Measurements from ENCODE around the gene STPG4. TPM values are rescaled to one million over a fixed set of nuclear protein-coding genes. Genes with fewer than 3 reads are reported as not detected.

The STPG4 gene
- total RNA-seq, 1 donor from 2014 or later = 0.64 TPM

DNA sequence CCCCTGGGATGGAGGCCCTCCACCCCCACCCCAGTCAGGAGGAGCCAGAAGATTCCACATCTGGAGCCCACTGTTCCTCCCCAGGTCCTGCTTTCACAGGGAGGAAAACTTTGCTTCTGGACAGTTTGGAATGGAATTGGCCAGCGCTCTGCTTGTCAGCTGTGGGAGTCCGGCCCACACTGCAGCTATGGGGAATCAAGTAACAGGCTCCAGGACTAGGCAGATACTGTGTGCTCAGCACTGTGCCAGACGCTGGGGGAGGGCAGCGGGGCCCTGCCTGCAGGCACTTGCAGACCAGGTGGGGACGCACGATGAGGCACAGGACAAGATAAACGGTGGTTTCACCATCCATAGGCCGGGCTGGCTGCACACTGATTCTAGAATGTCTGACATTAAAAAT, 114.0 kb downstream of the STPG4 start:
- H3K4me3 ChIP-seq (ENCODE audit: insufficient read depth, low read depth, low read length) = no peak overlapping the region
- no peak overlapping the region for H3K27ac ChIP-seq (ENCODE audit: low read depth, low read length)
- peaks cover 38% of the 10 kb centered on the region for H3K4me1 ChIP-seq (ENCODE audit: insufficient read depth, low read length)
- H3K9me3 ChIP-seq (ENCODE audit: insufficient read depth, low read depth, low read length) = no peaks in the 10 kb centered on the region
- Mint-ChIP-seq H3K9me3 (ENCODE audit: unreplicated experiment) (no peaks in the 10 kb centered on the region), H3K27ac (ENCODE audit: unreplicated experiment) (peak overlapping the region; percentile 41), H3K4me3 (ENCODE audit: unreplicated experiment) (no peak overlapping the region), H3K36me3 (ENCODE audit: low read depth, unreplicated experiment) (peaks cover 17% of the 10 kb centered on the region), H3K27me3 (ENCODE audit: low read depth, unreplicated experiment) (no peaks in the 10 kb centered on the region), H3K4me1 (ENCODE audit: low read depth, unreplicated experiment) (peaks cover 48% of the 10 kb centered on the region)
- no peak for FAIRE-seq
- H3K27me3 ChIP-seq (ENCODE audit: insufficient read depth, low read length) = no peaks in the 10 kb centered on the region
- H3K9ac ChIP-seq (ENCODE audit: low read length) = no peak overlapping the region
- H2AFZ ChIP-seq (ENCODE audit: low read depth, low read length) = no peak overlapping the region
- TF ChIP-seq, protein P1, sequence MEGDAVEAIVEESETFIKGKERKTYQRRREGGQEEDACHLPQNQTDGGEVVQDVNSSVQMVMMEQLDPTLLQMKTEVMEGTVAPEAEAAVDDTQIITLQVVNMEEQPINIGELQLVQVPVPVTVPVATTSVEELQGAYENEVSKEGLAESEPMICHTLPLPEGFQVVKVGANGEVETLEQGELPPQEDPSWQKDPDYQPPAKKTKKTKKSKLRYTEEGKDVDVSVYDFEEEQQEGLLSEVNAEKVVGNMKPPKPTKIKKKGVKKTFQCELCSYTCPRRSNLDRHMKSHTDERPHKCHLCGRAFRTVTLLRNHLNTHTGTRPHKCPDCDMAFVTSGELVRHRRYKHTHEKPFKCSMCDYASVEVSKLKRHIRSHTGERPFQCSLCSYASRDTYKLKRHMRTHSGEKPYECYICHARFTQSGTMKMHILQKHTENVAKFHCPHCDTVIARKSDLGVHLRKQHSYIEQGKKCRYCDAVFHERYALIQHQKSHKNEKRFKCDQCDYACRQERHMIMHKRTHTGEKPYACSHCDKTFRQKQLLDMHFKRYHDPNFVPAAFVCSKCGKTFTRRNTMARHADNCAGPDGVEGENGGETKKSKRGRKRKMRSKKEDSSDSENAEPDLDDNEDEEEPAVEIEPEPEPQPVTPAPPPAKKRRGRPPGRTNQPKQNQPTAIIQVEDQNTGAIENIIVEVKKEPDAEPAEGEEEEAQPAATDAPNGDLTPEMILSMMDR (IDR thresholded peaks at IDR 0.05; ENCODE audit: insufficient read depth, low read depth, low read length) = no peak
- no peak for TF ChIP-seq EZH2 (IDR thresholded peaks at IDR 0.05; ENCODE audit: insufficient read depth, low read length)
- no peaks in the 10 kb centered on the region for H3K79me2 ChIP-seq (ENCODE audit: insufficient read depth, low read length)
- H3K36me3 ChIP-seq (ENCODE audit: insufficient read depth, low read length) = peaks cover 12% of the 10 kb centered on the region
- no peak overlapping the region for H3K4me2 ChIP-seq (ENCODE audit: low read length)
- H4K20me1 ChIP-seq (ENCODE audit: insufficient read depth, low read length) = no peaks in the 10 kb centered on the region
- DNase-seq (ENCODE audit: low read depth) = no peak

DNA sequence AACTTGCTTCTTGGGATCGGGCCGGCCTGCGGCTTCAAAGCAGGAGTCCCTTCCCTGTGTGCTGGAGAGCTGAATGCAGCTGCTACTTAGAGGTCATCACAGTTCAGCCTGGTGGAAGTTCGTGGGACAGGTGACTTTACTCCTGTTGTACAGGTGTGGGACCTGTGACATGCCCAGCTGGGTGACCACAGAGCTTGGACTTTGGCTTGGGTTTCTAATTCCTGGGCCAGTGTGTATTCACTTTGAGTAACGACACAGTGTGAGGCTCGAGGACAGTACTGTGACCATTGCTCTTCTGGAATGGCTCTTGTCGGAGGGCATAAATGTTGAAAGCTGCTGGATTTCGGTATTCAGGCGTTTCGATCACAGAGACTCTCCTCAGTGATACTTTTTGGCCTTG, 114.5 kb downstream of the STPG4 start:
- Mint-ChIP-seq H3K4me1 (ENCODE audit: low read depth, unreplicated experiment) (peaks cover 50% of the 10 kb centered on the region), H3K4me3 (ENCODE audit: unreplicated experiment) (no peak overlapping the region), H3K27me3 (ENCODE audit: low read depth, unreplicated experiment) (no peaks in the 10 kb centered on the region), H3K36me3 (ENCODE audit: low read depth, unreplicated experiment) (peaks cover 14% of the 10 kb centered on the region), H3K27ac (ENCODE audit: unreplicated experiment) (peak overlapping the region; percentile 41), H3K9me3 (ENCODE audit: unreplicated experiment) (no peaks in the 10 kb centered on the region)
- H3K27me3 ChIP-seq (ENCODE audit: insufficient read depth, low read length) = no peaks in the 10 kb centered on the region
- no peaks in the 10 kb centered on the region for H3K9me3 ChIP-seq (ENCODE audit: insufficient read depth, low read depth, low read length)
- H3K27ac ChIP-seq (ENCODE audit: low read depth, low read length) = no peak overlapping the region
- DNase-seq (ENCODE audit: low read depth) (no peak), FAIRE-seq (no peak)
- H4K20me1 ChIP-seq (ENCODE audit: insufficient read depth, low read length) = no peaks in the 10 kb centered on the region
- H3K36me3 ChIP-seq (ENCODE audit: insufficient read depth, low read length) = peaks cover 9% of the 10 kb centered on the region
- H3K79me2 ChIP-seq (ENCODE audit: insufficient read depth, low read length) = no peaks in the 10 kb centered on the region
- no peak overlapping the region for H3K4me3 ChIP-seq (ENCODE audit: insufficient read depth, low read depth, low read length)
- no peak for TF ChIP-seq EZH2 (IDR thresholded peaks at IDR 0.05; ENCODE audit: insufficient read depth, low read length)
- TF ChIP-seq, protein P1 (IDR thresholded peaks at IDR 0.05; ENCODE audit: insufficient read depth, low read depth, low read length) = no peak
- peaks cover 40% of the 10 kb centered on the region for H3K4me1 ChIP-seq (ENCODE audit: insufficient read depth, low read length)
- H2AFZ ChIP-seq (ENCODE audit: low read depth, low read length) = no peak overlapping the region
- no peak overlapping the region for H3K9ac ChIP-seq (ENCODE audit: low read length)
- no peak overlapping the region for H3K4me2 ChIP-seq (ENCODE audit: low read length)

DNA sequence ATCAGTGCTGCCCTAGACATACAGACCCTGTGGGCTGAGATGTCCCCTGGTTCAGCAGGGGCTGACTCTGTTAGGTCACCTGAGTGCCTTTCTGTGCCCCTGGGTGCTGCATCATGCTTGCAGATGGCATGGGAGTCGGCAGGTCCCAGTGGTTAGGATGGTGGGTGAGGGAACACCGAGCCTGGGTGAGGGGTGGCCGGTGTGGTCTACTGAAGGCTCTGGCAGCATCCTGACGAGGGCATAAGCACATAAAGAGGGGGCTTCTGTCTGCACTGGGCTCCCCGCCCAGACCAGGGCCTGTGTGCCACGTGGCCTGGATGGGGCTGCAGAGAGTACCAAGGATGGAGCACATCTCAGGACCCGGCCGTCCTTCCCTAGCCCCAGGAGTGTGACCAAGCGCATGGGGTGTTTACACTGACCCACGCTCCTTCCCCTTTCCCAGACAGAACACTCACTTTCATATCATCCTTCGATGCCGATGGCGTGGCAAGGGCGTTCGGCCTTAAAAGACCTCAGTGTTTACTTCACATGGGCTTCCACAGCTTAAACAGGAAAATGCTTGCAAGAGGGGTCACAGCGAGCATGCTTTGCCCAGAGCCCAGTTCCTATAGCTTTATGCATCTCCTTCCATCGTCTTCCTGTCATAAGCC, 115.1 kb downstream of the STPG4 start:
- Mint-ChIP-seq H3K27ac (ENCODE audit: unreplicated experiment) (no peak overlapping the region), H3K4me3 (ENCODE audit: unreplicated experiment) (no peak overlapping the region), H3K9me3 (ENCODE audit: unreplicated experiment) (no peaks in the 10 kb centered on the region), H3K27me3 (ENCODE audit: low read depth, unreplicated experiment) (no peaks in the 10 kb centered on the region), H3K36me3 (ENCODE audit: low read depth, unreplicated experiment) (peaks cover 9% of the 10 kb centered on the region), H3K4me1 (ENCODE audit: low read depth, unreplicated experiment) (peaks cover 55% of the 10 kb centered on the region)
- H3K36me3 ChIP-seq (ENCODE audit: insufficient read depth, low read length) = peaks cover 7% of the 10 kb centered on the region
- FAIRE-seq (no peak), DNase-seq (ENCODE audit: low read depth) (no peak)
- H4K20me1 ChIP-seq (ENCODE audit: insufficient read depth, low read length) = no peaks in the 10 kb centered on the region
- no peak overlapping the region for H3K4me3 ChIP-seq (ENCODE audit: insufficient read depth, low read depth, low read length)
- H2AFZ ChIP-seq (ENCODE audit: low read depth, low read length) = no peak overlapping the region
- H3K79me2 ChIP-seq (ENCODE audit: insufficient read depth, low read length) = no peaks in the 10 kb centered on the region
- no peak overlapping the region for H3K9ac ChIP-seq (ENCODE audit: low read length)
- H3K4me2 ChIP-seq (ENCODE audit: low read length) = no peak overlapping the region
- H3K27me3 ChIP-seq (ENCODE audit: insufficient read depth, low read length) = no peaks in the 10 kb centered on the region
- no peaks in the 10 kb centered on the region for H3K9me3 ChIP-seq (ENCODE audit: insufficient read depth, low read depth, low read length)
- no peak overlapping the region for H3K27ac ChIP-seq (ENCODE audit: low read depth, low read length)
- TF ChIP-seq EZH2 (IDR thresholded peaks at IDR 0.05; ENCODE audit: insufficient read depth, low read length) = no peak
- TF ChIP-seq, protein P1 (IDR thresholded peaks at IDR 0.05; ENCODE audit: insufficient read depth, low read depth, low read length) = no peak
- H3K4me1 ChIP-seq (ENCODE audit: insufficient read depth, low read length) = peaks cover 46% of the 10 kb centered on the region

Data from astrocyte (in vitro differentiated cells and primary cell).